ENCODE measurements around the gene IMMP2L. TPM values are rescaled to one million over a fixed set of nuclear protein-coding genes. Genes with fewer than 3 reads are reported as not detected.
A peak's percentile ranks its signal among the peaks of the same experiment; 100 is the strongest.

Gene IMMP2L
- total and polyA plus RNA-seq, 4 experiments from 2014 or later = 23.5 to 32.2 (median 29.5) TPM

DNA sequence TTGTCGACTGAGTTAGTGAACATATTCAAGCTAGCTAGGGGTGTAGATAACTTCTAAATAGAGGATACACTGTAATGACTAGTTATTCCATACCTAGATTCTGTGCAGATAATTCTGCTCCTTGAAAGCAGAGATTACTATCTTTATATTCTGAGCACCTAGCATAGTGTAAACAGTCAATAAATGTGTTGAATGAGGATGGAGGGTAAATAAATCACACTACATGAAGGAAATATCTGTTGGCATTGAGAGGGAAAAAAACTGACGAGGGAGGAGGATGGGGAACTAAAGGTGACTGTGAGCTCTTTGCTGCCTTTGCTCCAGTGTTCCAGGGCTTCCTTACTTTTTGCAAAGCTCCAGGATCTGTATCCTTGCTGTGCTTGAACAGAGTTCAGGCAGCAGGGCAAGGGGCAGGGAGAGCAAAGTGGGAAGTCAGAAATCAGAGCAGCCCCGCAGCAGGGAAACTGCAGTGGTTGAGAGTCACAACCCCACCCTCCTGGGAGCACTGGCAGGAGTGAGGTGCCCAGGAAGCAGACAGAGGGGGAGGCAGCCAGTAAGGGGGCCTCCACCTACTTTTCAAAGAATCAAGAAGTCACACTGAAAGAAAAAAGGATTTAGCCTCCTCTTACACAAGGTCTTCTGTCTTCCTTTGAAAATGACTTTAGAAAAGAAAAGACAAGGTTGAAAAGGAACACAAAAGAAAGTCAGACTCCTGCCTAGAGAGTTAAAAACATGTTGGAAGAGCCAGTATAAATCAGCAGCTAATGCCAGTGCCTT lies 543.1 kb downstream of the IMMP2L start:
- Histone ChIP-seq H3K4me1 (ENCODE audit: insufficient read depth, low read length) (peaks cover 41% of the 10 kb centered on the region), H3K4me3 (ENCODE audit: low read length in 2 of 2) (no peak overlapping the region), H3K27ac (ENCODE audit: low read depth, low read length) (no peak overlapping the region), H3K36me3 (ENCODE audit: insufficient read depth, low read length) (no peaks in the 10 kb centered on the region), H3K9me3 (ENCODE audit: control insufficient read depth in 1 of 2, low read length in 2 of 2) (no peaks in the 10 kb centered on the region), H3K27me3 (ENCODE audit: insufficient read depth, low read length) (no peaks in the 10 kb centered on the region)
- CTCF ChIA-PET (ENCODE audit: partially characterized antibody) = no interaction called here
- Mint-ChIP-seq H3K27ac (peak overlapping the region in 5 of 7 donors; percentile 13 to 65 (median 32)), H3K4me3 (peak overlapping the region in 5 of 8 donors; percentile 0 to 82 (median 38)), H3K27me3 (no peaks in the 10 kb centered on the region), H3K4me1 (peaks cover 21 to 43% (median 35%) of the 10 kb centered on the region in 4 donors), H3K36me3 (peaks cover 0 to 10% of the 10 kb centered on the region in 2 donors), H3K9me3 (peaks cover 0 to 2% (median 0%) of the 10 kb centered on the region in 8 donors)
- DNase-seq = no peak
- POLR2A ChIA-PET (ENCODE audit: partially characterized antibody) = no interaction called here
- intact Hi-C loops (cut with micrococcal nuclease) = no loop called here

DNA sequence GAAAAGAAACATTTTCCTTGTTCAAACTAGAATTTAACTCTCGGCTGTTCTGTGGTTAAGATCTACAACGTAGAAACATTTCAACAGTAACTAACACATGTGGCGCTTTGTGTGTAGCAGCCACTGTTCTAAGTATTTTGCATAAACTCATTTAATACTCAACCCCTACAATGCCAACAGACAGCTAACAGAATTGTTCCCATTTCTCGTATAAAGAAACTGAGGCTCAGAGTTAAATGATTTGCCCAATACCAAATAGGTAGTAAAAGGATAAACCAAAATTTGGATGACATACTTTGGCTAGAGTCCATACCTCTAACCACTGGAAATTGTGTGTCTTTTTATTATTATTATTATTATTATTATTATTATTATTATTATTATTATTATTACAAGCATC lies 543.8 kb downstream of the IMMP2L start:
- Mint-ChIP-seq H3K27ac (no peak overlapping the region), H3K36me3 (peaks cover 0 to 10% of the 10 kb centered on the region in 2 donors), H3K27me3 (no peaks in the 10 kb centered on the region), H3K4me1 (peaks cover 18 to 40% (median 35%) of the 10 kb centered on the region in 4 donors), H3K4me3 (no peak overlapping the region), H3K9me3 (peaks cover 0 to 2% (median 0%) of the 10 kb centered on the region in 8 donors)
- no peak overlapping the region for H3K27ac ChIP-seq (ENCODE audit: low read depth, low read length)
- no peak for DNase-seq
- H3K4me1 ChIP-seq (ENCODE audit: insufficient read depth, low read length) = peaks cover 41% of the 10 kb centered on the region
- no peak overlapping the region for H3K4me3 ChIP-seq (ENCODE audit: low read length in 2 of 2)
- H3K27me3 ChIP-seq (ENCODE audit: insufficient read depth, low read length) = no peaks in the 10 kb centered on the region
- no peaks in the 10 kb centered on the region for H3K36me3 ChIP-seq (ENCODE audit: insufficient read depth, low read length)
- H3K9me3 ChIP-seq (ENCODE audit: control insufficient read depth in 1 of 2, low read length in 2 of 2) = no peaks in the 10 kb centered on the region
- CTCF ChIA-PET (ENCODE audit: partially characterized antibody) = no interaction called here
- intact Hi-C loops (cut with micrococcal nuclease) = no loop called here
- POLR2A ChIA-PET (ENCODE audit: partially characterized antibody) = interaction anchor here (1.3 kb wide), 1 partner anchor 65 kb away, joined by 3 read pairs; no protein-coding TSS in a partner anchor

DNA sequence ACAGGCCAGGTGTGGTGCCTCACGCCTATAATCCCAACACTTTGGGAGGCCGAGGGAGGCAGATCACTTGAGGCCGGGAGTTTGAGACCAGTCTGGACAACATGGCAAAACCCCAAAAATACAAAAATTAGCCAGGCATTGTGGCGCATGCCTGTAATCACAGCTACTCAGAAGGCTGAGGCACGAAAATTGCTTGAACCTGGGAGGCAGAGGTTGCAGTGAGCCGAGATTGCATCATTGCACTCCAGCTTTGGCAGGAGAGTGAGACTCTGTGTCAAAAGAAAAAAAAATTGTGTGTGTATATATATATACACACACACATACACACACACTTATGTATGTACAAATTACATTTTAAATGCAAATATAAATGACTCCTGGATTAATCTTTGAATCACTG lies 548.2 kb downstream of the IMMP2L start:
- POLR2A ChIA-PET (ENCODE audit: partially characterized antibody) = interaction anchor here (0.6 to 1.8 kb wide), 4 partner anchors 9 to 79 kb away, joined by 3 to 7 read pairs (median 4); no protein-coding TSS in a partner anchor
- CTCF ChIA-PET (ENCODE audit: partially characterized antibody) = interaction anchor here (1.1 to 3.1 kb wide), 2 partner anchors 10 to 12 kb away, joined by 3 to 7 read pairs; no protein-coding TSS in a partner anchor
- Mint-ChIP-seq H3K36me3 (no peaks in the 10 kb centered on the region), H3K4me3 (peak overlapping the region in 2 of 8 donors; percentile 12 to 24), H3K27ac (peak overlapping the region in 5 of 7 donors; percentile 23 to 70 (median 68)), H3K9me3 (no peaks in the 10 kb centered on the region), H3K27me3 (no peaks in the 10 kb centered on the region), H3K4me1 (peaks cover 37 to 68% (median 56%) of the 10 kb centered on the region in 4 donors)
- Histone ChIP-seq H3K27me3 (ENCODE audit: insufficient read depth, low read length) (no peaks in the 10 kb centered on the region), H3K9me3 (ENCODE audit: control insufficient read depth in 1 of 2, low read length in 2 of 2) (no peaks in the 10 kb centered on the region), H3K36me3 (ENCODE audit: insufficient read depth, low read length) (no peaks in the 10 kb centered on the region), H3K4me1 (ENCODE audit: insufficient read depth, low read length) (peaks cover 70% of the 10 kb centered on the region), H3K4me3 (ENCODE audit: low read length in 2 of 2) (no peak overlapping the region), H3K27ac (ENCODE audit: low read depth, low read length) (peak overlapping the region; percentile 33)
- intact Hi-C loops (cut with micrococcal nuclease) = loop anchor here (5.0 kb wide), 1 partner anchor 37 kb away; no protein-coding TSS in a partner anchor
- no peak for DNase-seq

DNA sequence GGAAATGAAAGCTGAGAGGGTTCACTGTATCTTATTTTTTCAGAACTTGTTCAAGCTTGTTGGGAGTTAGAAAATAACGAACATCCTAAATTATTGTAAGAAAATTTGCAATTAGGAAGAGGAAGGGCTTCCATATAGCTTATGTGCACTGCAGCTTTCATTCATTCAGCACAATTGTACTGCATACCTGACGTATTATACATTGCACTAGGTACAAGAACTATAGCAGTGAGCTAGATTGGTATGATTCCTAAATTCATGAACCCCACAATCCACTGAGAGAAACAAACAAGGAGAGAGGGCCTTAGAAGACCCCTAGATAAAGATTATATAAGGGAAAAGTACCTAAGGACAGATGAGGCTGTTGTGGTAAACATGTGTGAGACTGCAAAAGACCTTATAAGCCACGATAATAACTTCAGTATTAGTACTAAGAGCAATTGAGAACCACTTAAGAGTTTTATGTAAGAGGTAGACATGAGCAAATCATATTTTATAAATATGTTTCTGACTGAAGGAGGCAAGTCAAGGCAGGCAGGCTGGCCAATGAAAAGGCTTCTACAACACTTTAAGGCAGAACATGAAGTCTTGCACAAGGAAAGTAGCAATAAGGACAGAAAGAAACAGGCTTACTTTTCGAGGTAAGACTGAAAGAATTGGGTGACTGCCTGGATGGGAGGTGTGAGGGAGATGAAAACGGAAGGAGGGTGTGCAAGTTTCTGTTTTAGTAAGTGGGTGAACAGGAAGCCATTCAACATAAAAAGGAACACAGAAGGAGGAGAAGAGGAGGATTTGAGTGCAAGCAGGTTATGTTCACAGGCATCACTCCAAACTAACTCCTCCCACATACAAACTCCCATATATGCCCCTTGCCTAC lies 549.3 kb downstream of the IMMP2L start:
- intact Hi-C loops (cut with micrococcal nuclease) = loop anchor here (1.0 to 5.0 kb wide), 3 partner anchors 12 to 70 kb away; no protein-coding TSS in a partner anchor
- no peaks in the 10 kb centered on the region for H3K36me3 ChIP-seq (ENCODE audit: insufficient read depth, low read length)
- H3K4me3 Mint-ChIP-seq = peak overlapping the region; percentile 49 to 85 (median 77)
- peak overlapping the region; percentile 68 to 91 (median 86) for H3K27ac Mint-ChIP-seq
- ChIA-PET POLR2A (ENCODE audit: partially characterized antibody) (interaction anchor here (0.7 to 2.5 kb wide), 9 partner anchors 10 to 85 kb away, joined by 3 to 11 read pairs (median 6); no protein-coding TSS in a partner anchor), CTCF (ENCODE audit: partially characterized antibody) (interaction anchor here (3.1 kb wide), 1 partner anchor 11 kb away, joined by 7 read pairs; no protein-coding TSS in a partner anchor)
- no peaks in the 10 kb centered on the region for H3K27me3 ChIP-seq (ENCODE audit: insufficient read depth, low read length)
- no peaks in the 10 kb centered on the region for H3K9me3 Mint-ChIP-seq
- no peaks in the 10 kb centered on the region for H3K36me3 Mint-ChIP-seq
- H3K9me3 ChIP-seq (ENCODE audit: control insufficient read depth in 1 of 2, low read length in 2 of 2) = no peaks in the 10 kb centered on the region
- DNase-seq = peak; percentile 39 to 58 (median 43)
- no peaks in the 10 kb centered on the region for H3K27me3 Mint-ChIP-seq
- H3K27ac ChIP-seq (ENCODE audit: low read depth, low read length) = peak overlapping the region; percentile 54
- peaks cover 35 to 63% (median 50%) of the 10 kb centered on the region in 4 donors for H3K4me1 Mint-ChIP-seq
- H3K4me1 ChIP-seq (ENCODE audit: insufficient read depth, low read length) = peaks cover 69% of the 10 kb centered on the region
- peak overlapping the region; percentile 18 to 28 for H3K4me3 ChIP-seq (ENCODE audit: low read length in 2 of 2)

DNA sequence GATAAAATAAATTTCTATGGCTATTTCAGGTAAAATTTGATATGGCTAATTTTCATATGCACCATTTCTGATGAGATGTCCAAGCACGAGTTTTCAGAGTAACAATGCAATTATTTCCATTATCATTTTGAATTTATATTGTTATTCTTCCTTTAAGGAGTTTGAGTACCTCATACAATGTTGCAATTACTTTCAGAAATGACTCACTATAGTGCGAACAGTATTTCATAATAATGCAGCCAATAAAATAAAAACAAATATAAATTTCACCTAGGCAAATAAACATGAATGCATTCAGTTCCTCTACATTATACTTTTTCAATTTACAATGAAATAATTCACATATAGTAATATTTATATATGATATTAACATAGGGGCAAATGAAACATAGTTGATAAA lies 550.1 kb downstream of the IMMP2L start:
- Mint-ChIP-seq H3K27me3 (no peaks in the 10 kb centered on the region), H3K9me3 (no peaks in the 10 kb centered on the region), H3K4me3 (peak overlapping the region in 5 of 8 donors; percentile 36 to 76 (median 69)), H3K36me3 (no peaks in the 10 kb centered on the region), H3K4me1 (peaks cover 34 to 56% (median 47%) of the 10 kb centered on the region in 4 donors), H3K27ac (peak overlapping the region in 5 of 7 donors; percentile 67 to 91 (median 81))
- no peak for DNase-seq
- Histone ChIP-seq H3K4me1 (ENCODE audit: insufficient read depth, low read length) (peaks cover 62% of the 10 kb centered on the region), H3K27ac (ENCODE audit: low read depth, low read length) (peak overlapping the region; percentile 33), H3K27me3 (ENCODE audit: insufficient read depth, low read length) (no peaks in the 10 kb centered on the region), H3K36me3 (ENCODE audit: insufficient read depth, low read length) (no peaks in the 10 kb centered on the region), H3K9me3 (ENCODE audit: control insufficient read depth in 1 of 2, low read length in 2 of 2) (no peaks in the 10 kb centered on the region), H3K4me3 (ENCODE audit: low read length in 2 of 2) (no peak overlapping the region)
- intact Hi-C loops (cut with micrococcal nuclease) = loop anchor here (2.0 to 5.0 kb wide), 2 partner anchors 35 to 71 kb away; no protein-coding TSS in a partner anchor
- ChIA-PET CTCF (ENCODE audit: partially characterized antibody) (interaction anchor here (0.8 to 3.1 kb wide), 2 partner anchors 12 to 35 kb away, joined by 3 to 7 read pairs; no protein-coding TSS in a partner anchor), POLR2A (ENCODE audit: partially characterized antibody) (interaction anchor here (0.6 to 2.5 kb wide), 7 partner anchors 13 to 84 kb away, joined by 3 to 11 read pairs (median 6); no protein-coding TSS in a partner anchor)

DNA sequence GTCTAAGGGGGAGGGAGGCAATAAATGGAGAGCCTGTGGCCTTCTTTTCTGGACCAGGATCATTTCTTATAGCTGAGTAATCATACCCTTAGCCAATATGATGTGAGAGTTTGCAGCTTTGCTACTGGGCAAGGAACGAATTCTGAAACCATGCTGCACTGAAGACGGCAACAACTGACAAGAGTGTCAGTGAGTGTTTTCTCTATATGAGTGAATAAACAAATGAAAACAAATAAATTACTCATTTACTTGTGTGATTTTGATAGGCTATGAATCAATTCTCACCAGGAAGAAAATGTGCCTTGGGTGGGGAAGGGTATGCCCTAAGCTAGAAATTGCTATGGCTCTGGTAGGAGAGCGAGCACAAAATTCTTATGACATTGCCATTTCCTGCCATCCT lies 550.8 kb downstream of the IMMP2L start:
- Histone ChIP-seq H3K9me3 (ENCODE audit: control insufficient read depth in 1 of 2, low read length in 2 of 2) (no peaks in the 10 kb centered on the region), H3K4me3 (ENCODE audit: low read length in 2 of 2) (no peak overlapping the region), H3K27me3 (ENCODE audit: insufficient read depth, low read length) (no peaks in the 10 kb centered on the region), H3K27ac (ENCODE audit: low read depth, low read length) (peak overlapping the region; percentile 33), H3K36me3 (ENCODE audit: insufficient read depth, low read length) (no peaks in the 10 kb centered on the region), H3K4me1 (ENCODE audit: insufficient read depth, low read length) (peaks cover 62% of the 10 kb centered on the region)
- intact Hi-C loops (cut with micrococcal nuclease) = loop anchor here (5.0 kb wide), 1 partner anchor 34 kb away; no protein-coding TSS in a partner anchor
- ChIA-PET POLR2A (ENCODE audit: partially characterized antibody) (interaction anchor here (0.8 to 2.5 kb wide), 5 partner anchors 14 to 72 kb away, joined by 3 to 11 read pairs (median 6); no protein-coding TSS in a partner anchor), CTCF (ENCODE audit: partially characterized antibody) (interaction anchor here (0.8 to 3.1 kb wide), 2 partner anchors 13 to 34 kb away, joined by 3 to 7 read pairs; no protein-coding TSS in a partner anchor)
- Mint-ChIP-seq H3K36me3 (no peaks in the 10 kb centered on the region), H3K27me3 (no peaks in the 10 kb centered on the region), H3K4me1 (peaks cover 34 to 56% (median 47%) of the 10 kb centered on the region in 4 donors), H3K27ac (peak overlapping the region; percentile 24 to 91 (median 79)), H3K9me3 (no peaks in the 10 kb centered on the region), H3K4me3 (peak overlapping the region; percentile 12 to 76 (median 48))
- DNase-seq = no peak
